A204.1 (cell line): ENCODE results near the gene SOCS7.

Experiments used
- FAIRE-seq: peaks from 2 replicates; lab custom pipeline; 2012; peaks lifted over from hg19 to GRCh38; lab: Jason Lieb, UNC

The SOCS7 gene

DNA sequence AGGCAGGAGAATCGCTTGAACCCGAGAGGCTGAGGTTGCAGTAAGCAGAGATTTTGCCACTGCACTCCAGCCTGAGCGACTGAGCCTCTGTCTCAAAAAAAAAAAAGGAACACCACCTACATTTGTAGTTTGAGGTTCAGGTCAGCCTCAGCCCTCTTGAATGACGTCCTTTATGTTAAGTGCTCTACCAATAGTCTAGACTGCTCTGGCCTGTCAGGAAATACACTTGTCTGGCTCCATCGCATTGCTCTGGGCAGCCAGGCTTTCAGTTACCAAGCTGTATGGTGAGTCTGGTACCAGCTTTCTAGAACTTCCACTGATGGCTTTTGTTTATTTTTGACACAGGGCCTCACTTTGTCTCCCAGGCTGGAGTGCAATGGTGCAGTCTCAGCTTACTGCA, 11.4 kb downstream of the SOCS7 start:
- FAIRE-seq: no peak

DNA sequence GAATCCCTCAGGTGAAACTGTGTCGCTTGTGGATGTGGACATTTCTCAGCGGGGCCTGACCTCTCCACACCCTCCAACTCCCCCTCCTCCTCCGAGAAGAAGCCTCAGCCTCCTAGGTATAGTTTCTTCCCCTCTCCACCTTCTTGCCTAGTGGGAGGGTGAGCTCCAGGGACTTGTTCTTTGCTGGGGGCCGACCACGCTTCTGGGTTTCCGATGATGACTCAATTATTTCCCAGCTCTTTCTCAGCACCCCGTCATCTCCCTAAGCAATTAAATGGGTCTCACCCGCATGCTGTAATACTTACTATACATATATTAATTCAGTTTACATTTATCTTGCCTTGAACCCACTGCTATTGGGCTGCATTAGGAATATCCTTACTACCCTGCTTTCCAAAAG, 13.1 kb downstream of the SOCS7 start:
- no peak for FAIRE-seq

DNA sequence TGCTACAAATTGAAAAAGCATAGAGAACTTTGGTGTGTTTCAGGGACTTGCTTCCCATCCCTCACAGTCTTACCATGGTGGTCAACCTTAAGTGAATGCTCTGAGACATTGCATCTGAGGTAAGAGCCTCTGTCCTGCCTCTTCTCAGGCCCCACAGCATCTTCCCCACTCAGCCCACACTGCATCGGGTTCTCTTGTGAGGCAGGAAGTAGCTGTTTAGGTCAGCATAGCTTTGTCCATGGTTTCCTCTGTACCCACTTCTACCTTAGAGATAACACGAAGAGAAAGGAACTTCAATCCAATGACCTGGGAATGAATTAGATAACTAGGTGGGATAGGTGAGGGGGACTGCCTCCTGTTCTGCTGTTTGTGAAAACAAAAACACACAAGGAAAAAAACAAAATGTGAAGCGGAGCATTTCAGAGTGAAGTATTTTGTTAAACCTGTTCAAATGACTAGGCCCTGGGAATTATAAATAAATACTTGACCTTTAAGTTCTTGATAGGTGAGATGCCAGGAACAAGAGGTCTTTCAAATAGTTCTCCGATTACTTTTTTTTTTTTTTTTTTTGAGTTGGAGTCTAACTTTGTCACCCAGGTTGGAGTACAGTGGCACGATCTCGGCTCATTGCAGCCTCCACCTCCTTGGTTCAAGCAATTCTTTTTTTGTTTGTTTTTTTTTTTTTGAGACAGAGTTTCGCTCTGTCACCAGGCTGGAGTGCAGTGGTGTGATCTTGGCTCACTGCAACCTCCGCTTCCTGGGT, 17.7 kb downstream of the SOCS7 start:
- FAIRE-seq: no peak

DNA sequence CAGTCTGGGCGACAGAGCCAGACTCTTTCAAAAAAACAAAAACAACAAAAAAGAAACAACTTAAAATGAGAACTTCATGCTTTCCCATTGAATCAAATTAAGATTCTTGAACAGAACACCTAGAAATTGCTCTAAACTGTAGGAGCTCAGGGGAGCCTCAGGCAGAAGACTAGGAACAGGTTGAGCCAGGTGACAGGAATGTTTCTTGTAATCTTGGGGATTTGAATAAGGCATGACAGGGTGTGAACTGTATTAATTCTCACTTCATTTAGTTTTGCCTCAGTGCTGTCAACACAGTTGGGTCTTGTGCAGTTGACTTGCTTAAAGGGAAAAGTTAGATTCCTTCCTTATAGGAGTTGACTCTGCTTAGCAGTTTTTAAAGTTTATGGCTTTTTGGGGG, 27.8 kb downstream of the SOCS7 start:
- no peak for FAIRE-seq

DNA sequence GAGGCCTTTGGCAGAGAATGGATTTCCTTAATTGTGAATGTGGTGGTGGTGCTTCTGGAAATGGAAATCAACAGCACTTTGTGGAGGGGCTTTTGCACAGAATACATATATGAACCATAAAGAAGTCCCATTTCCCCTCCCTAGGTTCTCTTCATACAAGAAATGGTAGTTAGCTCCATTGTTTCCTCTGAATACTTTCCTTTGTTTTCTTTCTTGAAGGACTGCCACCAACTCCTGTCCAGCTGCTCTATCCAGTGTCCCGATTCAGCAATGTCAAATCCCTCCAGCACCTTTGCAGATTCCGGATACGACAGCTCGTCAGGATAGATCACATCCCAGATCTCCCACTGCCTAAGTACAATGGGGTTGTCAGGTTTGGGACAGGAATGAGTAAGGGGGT, 43.4 kb downstream of the SOCS7 start:
- no peak for FAIRE-seq

DNA sequence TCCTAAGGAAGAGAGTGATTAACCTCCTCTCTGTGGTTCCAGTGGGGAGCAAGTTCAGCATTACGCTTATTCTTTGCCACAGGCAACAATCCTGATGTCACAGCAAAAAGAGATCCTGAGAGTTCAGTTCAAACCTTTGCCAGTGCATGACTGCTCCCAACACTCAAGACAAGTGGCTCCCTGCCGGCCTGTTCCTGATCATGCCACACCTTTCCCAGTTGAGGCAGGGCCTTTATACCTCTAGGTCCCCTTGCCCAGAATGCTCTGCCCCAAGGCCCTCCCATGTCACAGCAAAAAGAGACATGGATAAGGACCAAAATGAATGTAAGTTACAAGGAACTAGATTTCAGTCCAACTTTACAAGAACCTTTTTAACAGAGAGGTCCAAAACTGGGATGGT, 45.6 kb downstream of the SOCS7 start:
- FAIRE-seq: no peak

DNA sequence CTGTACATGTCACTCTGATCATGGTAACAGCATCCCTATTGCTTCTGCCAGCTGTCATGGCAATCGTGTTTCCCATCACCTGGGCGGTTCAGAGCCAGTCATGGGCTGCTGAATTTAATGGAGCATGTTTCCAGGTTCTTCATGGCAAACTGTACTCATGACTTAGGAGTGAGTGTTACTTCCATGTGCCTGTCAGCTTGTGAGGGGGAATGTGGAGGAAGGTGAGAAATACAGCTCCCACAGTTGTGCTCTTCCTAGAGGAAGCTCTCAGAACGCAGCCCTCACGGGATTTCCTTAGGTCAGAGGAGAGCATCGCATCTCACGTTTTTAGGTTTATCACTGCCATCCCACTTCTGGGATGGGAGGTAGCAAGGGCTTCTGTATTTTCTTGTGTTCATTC, 48.6 kb downstream of the SOCS7 start:
- no peak for FAIRE-seq

DNA sequence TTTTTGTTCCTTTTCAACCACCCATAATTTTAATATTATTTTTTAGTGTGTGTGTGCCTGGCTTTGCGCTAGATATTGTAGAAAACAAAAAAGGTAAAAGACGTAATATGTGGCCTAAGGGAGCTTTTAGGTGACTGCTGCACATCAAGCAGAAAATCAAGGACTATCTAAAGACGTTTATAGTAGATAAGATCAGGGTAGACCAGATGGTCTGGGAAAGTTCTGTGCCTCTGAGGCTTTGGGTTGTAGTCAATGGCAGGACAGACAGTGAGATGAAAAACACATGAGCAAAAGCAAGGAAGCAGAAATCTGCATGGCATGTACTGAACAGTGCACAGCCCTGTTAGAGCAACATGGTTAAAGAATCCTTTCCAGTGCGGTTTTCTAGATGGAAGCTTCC, 49.8 kb downstream of the SOCS7 start:
- FAIRE-seq: no peak

DNA sequence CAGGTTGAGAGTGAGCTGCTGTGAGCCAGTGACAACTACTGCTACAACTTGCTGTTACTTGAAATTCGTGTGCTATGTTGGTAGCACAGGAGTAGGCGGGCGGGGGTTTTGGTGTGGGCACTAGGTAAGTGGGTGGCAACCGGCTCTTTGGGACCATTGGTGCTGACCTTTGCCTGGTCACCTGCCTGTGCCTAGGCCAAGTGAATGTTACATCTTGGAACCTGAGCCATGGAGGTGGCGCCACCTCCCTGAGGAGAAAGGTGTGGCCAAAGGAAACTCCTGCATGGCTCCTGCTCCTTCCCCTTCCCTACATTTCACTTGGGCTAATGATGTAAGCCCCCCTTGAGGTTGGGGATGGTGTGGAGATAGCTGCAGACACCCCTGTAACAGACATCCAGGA, 51.3 kb downstream of the SOCS7 start:
- FAIRE-seq: no peak

DNA sequence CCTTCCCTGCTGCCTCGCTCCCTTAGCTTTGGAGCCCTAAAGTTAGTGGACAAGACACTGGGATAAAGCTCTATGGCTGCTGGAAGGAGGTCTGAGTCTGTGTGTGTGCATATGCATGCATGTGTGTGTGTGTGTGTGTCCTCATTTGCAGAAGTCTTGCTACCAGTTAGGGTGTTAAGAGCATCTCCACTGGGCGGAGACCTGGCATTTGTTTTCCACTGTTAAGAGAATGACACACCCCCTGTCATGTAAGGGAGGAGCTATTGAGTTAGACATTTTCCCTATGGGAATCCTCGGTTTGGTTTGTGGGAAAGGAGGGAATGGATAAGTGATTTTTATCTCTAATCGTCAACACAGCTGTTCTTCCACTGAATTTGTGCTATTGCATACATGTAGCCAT, 51.8 kb downstream of the SOCS7 start:
- FAIRE-seq: no peak

DNA sequence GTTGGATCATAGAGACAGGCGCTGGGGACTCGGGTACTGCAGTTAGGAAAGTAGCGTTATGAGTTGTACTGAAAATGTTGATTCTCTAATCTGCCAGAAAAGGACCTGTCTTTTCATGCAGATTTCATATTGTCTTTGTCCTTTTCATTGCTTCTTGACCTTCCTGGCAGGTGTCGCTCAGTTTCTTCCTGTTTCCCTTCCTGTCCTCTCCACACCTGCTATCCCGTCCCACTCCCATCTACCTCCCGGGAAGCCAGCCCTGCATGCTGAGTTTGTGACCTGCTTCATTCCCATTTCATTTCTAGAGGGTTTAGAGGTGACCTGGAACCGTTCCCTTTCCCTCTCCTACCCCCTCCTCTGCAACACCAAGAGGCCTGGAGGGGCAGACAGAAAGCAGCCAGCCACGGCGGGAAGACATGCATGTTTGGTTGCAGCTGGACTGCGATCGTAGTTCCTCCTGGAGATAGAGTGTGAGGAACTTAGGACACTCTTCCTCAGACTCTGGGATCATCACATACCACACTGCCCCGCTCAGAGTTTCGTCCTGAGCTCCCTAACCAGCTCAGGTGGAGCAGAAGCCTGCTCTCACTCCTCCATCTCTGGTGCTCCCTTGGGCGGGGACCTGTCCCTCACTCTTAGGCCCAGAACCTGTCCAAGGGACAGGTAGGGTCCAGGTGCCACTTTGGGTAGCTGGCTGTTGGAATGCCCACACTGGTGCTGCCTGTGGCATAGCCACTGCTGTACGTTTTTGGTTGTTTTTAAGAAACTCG, 52.7 kb downstream of the SOCS7 start:
- no peak for FAIRE-seq

DNA sequence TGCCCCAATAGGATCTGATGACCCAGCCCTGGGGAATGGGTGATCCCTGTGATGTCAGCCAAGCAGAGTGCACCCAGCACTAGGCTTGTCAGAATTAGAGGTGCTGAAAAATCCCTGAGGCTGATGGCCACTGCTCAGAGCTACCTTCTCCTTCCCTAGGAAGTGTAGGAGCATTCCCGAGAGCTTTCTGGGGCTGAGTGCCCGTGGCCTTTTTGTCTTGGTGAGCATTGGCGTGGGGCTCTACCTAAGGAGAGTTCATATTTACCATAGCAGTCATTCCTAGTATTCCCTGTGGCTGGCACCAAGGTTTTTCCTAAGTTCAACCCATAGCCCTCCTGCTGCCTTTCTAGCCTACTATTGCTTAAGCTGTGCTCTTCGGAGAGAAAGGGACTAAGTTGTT, 54.0 kb downstream of the SOCS7 start:
- no peak for FAIRE-seq

DNA sequence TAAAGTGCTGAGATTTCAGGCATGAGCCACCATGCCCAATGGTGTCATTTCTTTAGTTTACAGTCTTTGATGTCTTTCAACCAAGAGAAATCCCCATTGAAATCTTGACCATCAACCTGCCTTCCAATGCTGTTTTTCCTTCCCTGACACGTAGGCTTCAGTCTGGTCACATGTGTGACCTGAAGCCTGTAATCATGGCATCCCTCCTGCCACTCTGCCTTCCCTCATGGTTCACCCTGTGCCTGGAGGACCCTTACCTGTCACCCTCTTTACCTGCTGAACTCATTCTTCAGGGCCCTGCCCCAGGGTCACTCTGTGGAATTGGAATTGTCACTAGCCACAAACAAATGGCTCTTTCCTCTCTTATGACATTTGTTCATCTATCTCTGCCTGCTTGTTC, 58.6 kb downstream of the SOCS7 start:
- no peak for FAIRE-seq

DNA sequence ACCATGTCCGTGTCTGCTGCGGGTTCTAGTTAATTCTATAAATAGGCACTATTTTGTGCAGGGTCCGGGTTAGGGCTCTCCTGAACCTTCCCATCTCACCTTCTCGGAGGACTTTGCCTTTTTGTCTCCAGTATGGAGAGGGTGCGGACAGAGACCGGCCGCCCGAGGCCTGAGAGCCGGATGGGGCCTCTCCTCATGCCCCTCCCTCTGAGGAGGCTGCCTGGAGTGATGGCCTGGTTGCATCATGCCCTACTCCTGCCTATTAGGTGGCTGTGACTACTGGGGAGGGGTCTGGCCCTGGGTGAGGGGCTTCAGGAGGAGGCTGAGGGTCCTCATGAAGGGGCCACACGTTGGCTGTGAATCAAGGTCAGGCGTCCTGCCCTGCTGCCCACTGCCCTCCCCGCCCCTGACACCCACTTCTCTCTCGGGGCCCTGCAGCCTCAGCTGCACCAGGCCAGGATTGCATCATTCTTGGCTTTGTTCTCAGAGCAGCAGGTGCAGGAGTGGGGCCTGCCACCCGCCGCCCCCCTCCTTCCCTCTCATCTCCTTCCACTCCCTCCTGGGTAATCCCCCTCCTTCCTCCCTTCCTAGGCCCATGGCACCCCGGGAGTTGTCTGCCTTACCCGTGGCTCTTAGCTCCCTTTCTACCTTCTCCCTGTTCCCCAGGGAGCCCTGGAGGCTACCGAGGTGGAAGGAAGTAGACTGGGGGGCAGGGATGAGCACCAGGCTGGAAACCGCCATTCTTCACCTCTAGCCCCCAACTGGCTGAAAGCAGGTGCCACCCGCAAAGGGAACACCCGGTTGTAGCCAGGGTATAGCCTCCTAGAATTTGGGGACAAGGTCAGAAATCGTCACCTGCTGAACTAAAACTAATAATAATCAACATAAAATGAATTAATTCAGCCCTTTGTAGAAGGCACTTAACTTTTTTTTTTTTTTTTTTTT, 63.9 kb downstream of the SOCS7 start:
- no peak for FAIRE-seq

DNA sequence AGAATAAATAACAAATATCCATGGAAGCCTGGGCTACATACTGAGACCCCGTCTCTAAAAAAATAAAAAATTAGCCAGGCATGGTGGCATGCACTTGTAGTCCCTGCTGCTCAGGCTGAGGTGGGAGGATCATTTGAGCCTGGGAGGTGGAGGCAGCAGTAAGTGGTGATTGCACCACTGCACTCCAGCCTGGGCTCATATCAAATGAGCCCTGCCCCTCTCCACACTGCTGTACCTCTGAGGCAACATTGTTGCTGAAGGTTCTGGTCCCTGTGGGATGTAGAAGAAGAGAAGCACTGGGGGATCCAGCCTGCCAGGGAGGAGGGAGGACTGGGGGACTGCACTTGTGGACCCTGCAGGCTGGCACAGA, 65.2 kb downstream of the SOCS7 start:
- FAIRE-seq: no peak

DNA sequence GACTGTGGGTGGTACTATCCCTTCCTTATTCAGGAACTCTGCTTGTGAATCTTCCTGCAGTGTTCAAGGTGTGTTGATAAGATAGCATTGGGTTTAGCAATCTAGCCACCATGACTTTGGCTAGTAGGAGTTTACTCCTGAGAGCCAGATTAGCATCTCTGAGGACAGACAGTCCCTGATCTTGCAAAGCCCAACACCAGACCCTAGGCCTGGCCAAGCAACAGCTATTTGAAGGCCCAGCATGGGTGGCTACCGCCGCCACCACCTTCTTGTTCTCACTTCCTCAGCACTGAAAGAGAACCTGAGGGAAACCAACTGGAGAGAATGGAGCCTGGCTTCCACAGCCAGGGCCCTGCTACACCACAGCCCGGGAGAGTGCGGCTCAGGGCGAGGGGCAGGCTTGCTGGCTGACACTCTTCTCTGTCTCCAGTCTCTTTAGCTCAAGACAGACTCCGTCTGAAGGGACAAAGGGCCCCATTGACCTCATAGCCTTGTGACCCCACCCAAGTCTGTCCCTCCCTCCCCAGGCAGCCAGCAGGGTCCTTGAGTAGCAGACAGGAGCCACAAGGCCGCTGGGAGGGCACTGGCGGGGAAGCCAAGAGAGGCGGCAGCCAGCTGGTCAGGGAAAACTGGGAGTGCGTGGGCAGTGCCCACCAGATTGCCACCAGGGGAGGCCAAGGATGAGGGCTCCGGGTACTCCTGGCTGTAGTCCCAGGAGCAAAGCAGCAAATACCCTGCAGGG, 65.7 kb downstream of the SOCS7 start:
- FAIRE-seq: no peak

DNA sequence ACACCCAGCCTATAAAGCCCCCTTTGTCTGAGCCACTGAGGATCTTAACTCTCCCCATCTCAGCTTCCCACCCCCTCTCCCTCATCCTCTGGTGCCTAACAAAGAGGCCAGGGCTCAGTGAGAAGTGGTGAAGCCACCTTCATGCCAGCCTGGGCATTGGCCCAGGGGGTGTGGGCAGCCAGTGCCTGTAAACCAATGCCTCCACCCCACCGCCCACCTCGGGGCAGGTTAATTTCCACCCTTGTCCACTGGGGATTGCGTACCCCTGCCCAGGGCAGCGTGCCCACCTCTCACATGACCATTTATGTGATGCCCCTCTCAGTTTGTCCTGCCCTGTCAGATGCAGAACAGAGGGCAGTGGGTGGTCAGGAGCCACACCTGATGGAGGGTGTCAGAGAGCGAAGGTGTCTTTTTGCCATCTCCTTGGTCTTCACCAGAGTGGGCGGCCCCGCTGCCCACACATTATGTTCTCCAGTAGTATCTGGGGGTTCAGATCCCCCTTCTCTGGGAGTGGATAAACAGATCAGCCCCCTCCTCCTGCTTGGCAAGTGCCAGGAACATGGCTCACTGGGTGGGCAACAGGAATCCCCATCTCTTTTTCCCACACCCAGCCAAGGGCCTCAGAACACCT, 66.5 kb downstream of the SOCS7 start:
- no peak for FAIRE-seq

DNA sequence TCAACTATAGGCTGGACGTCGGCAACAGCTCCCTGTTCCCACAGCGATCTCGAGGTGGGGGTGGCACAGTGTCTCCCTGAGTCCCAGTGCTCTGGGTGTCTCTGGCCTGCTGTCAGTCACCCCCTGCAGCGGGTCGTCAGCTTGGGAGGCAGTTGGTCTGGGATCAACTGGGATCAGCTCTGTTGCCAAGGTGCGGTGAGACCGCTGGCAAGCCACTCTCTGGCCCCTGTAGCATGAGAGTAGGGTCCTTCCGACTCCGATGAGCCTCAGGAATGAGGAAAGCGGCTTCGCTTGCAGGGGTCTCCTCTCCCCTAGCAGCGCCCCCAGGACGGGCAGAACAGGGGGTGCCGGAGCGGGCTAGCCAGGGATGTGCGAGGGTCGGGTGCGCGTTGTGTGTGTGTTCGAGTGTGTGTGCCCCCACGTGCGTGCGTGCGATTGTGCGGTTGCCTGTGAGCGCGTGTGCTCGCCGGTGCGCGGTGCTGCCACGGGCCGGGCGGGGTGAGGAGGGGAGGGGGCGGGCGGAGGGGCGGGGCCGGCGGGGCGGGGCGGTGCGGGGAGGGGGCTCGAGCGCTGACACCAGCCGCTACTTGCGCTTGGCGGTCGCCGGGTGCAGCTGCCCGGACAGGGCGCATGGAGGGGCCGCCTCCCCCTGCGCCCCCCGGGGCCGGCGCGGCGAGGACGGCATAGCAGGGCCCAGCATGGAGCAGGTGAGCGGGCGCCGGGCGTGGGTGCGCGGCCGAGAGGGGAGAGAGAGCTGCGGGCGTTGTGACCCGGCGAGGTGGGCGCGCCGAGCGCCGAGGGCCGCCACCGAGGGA, 67.3 kb downstream of the SOCS7 start:
- no peak for FAIRE-seq

DNA sequence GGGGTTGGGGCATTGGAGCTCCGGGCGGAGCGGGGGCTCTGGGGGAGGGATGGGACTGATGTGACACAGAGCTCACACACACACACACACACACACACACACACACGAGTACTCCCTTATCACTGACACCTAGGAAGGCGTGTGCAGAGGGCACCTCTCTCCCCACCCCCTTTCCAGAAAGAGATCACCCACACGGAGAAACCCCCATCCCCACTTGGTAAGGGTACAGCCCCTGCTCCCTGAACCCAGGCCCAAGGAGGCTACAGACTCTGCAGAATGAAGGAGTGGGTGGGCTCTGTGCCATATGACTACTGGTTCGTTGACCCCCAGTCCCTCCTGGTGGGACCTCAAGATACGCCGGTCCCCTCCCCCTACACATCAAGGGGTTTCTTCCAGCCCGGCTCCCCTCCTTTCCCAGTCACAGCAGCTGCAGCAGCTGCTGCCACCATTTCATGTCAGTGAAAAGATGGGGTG, 67.9 kb downstream of the SOCS7 start:
- no peak for FAIRE-seq

DNA sequence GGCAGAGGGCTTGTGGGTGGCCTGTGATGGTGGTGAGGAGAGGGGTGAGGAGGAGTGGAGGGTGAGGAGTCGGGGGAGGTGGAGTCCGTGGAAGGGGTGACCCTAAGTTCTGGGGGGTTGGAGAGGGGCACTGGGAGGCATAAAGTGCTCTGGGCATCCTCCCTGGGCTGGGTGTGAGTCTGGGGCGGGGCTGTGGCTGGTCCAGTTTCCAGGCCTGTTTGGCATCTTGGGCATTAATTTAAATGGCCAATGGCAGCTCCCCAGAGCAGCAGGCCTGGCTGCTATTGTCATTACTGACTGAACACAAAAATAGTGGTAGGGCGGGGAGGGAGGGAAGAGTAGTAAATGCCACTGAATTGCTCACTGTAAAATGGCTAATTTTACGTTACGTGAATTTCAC, 68.9 kb downstream of the SOCS7 start:
- FAIRE-seq: no peak
